Measurements from ENCODE around the gene GRIA1.
"Not testable (repeated sequence)": the region's sequence is repeated elsewhere in the genome, so short reads cannot be mapped to it uniquely, and the experiment has no call there.

Gene GRIA1

DNA sequence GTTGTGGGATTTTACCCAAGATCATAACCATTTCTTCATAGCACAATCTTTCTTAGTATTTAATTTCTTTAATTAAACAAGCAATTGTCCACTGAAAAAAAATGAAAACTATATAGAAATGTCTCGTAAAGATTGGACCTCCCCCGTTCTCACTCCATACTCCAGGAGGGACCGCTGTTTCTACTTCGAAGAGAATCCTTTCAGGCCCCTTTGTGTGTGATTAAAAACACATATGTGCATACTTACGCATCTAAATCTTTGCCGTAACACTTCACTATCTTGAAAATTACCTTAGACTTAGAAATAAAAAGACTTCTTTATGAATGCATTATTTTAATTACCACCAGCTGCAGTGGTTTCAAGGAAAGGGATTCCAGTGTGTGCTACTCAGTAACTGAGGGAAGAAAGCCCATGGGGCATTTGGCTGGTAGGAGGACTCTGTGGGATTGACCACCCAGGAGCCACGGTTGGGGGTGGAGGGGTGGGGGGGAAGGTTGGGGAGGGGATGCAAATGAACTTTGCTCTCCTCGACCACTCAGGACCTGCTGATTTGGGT, 339.1 kb downstream of the GRIA1 start:
- TF ChIP-seq, protein P1, sequence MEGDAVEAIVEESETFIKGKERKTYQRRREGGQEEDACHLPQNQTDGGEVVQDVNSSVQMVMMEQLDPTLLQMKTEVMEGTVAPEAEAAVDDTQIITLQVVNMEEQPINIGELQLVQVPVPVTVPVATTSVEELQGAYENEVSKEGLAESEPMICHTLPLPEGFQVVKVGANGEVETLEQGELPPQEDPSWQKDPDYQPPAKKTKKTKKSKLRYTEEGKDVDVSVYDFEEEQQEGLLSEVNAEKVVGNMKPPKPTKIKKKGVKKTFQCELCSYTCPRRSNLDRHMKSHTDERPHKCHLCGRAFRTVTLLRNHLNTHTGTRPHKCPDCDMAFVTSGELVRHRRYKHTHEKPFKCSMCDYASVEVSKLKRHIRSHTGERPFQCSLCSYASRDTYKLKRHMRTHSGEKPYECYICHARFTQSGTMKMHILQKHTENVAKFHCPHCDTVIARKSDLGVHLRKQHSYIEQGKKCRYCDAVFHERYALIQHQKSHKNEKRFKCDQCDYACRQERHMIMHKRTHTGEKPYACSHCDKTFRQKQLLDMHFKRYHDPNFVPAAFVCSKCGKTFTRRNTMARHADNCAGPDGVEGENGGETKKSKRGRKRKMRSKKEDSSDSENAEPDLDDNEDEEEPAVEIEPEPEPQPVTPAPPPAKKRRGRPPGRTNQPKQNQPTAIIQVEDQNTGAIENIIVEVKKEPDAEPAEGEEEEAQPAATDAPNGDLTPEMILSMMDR (IDR thresholded peaks at IDR 0.05; ENCODE audit: extremely low read depth, missing control alignments) = no peak
- DNase-seq (ENCODE audit: low spot score) = no peak

DNA sequence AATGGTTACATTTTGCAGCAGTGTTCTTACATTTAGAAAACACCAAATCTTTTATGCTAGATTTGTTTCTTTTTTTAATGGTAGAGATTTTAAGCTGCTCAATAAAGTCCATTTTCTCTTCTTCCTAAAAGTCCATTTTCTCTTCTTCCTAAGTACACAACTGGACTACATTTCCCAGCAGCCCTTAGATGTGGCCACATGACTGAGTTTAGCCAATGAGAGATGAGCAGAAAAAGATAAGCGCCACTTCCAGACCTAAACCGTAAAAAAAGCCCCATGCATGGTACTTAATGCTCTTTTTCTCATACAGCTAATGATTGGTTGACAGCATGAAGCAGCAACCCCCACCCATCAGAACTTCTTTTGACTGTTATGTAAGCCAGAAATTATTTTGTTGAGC, 341.5 kb downstream of the GRIA1 start:
- TF ChIP-seq, protein P1 (IDR thresholded peaks at IDR 0.05; ENCODE audit: extremely low read depth, missing control alignments) = no peak
- peak; percentile 14 for DNase-seq (ENCODE audit: low spot score)

DNA sequence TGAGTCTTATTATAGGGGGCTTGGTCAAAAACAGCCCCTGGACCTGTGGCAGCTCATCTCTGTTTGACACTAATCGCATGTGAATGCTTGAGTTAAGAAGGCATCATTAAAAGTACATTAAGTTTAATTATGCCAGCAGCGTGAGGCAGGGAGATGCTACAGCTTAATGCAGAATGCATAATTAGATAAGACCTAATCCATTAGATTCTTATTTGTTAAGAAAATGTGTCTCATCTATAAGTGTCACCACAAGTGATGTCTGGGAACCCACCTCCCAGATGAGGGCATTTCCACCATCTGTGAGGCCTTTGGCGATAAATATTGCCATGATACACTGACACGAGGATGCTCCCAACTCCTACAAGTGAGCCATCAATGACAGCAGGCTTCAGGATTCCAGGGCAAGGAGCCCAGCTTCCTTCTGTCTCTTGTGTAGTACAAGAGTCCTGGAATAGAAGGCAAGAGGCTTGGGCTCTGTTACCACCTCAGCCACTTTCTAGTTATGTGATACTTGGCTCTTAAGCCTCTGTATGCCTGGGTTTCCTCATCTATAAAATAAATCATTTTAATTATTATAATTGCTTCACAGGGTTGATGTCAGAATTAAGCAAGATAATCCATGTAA, 345.5 kb downstream of the GRIA1 start:
- DNase-seq (ENCODE audit: low spot score) = no peak
- TF ChIP-seq, protein P1 (IDR thresholded peaks at IDR 0.05; ENCODE audit: extremely low read depth, missing control alignments) = no peak

DNA sequence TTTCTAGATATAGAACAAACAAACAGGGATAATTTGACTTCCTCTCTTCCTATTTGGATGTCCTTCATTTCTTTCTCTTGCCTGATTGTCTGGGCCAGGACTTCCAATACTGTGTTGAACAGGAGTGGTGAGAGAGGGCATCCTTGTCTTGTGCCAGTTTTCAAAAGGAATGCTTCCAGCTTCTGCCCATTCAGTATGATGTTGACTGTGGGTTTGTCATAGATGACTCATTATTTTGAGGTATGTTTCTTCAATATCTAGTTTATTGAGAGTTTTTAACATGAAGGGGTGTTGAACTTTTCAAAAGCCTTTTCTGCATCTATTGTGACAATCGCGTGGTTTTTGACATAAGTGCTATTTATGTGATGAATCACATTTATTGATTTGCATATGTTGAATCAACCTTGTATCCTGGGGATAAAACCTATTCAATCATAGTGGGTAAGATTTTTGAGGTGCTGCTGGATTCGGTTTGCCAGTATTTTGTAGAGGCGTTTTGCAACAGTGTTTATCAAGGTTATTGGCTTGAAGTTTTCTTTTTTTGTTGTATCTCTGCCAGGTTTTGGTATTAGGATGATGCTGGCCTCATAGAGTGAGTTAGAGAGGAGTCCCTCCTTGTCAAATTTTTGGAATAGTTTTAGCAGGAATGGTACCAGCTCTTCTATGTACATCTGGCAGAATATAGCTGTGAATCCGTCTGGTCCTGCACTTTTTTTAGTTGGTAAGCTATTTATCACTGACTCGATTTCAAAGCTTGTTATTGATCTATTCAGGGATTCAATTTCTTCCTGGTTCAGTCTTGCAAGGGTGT, 359.0 kb downstream of the GRIA1 start:
- DNase-seq (ENCODE audit: low spot score) = not testable (repeated sequence)

DNA sequence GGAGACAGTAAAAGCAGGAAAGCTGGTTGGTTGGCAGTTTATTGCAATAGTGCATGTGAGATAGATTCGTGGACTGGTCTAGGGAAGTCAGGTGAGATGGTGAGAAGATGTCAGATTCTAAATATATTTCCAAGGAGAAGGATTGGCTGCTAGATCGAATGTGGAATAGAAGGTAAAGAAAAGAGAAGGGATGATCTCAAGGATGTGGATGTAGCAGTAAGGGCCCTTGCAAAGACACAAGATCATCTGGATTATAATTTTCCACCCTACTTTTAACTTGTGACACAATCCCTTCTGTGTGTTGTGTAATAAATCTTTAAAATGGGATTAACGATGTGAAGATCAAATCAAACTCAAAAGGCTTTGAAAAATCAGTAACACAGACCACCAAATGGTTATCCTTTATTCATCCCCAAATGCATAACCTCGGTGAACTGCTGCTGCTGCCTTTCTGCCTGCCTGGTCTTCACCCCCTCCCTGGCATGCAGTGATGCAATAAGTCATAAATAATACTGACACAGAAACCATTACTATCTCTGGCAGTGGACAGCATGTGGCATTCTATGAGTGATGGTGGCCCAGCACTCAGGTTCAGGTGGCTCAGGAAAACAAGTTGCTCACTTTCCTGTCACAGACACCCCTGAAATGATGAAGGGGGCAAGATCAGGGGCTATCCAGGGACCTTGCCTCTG, 369.9 kb downstream of the GRIA1 start:
- no peak for DNase-seq (ENCODE audit: low spot score)
- TF ChIP-seq, protein P1 (IDR thresholded peaks at IDR 0.05; ENCODE audit: extremely low read depth, missing control alignments) = no peak

DNA sequence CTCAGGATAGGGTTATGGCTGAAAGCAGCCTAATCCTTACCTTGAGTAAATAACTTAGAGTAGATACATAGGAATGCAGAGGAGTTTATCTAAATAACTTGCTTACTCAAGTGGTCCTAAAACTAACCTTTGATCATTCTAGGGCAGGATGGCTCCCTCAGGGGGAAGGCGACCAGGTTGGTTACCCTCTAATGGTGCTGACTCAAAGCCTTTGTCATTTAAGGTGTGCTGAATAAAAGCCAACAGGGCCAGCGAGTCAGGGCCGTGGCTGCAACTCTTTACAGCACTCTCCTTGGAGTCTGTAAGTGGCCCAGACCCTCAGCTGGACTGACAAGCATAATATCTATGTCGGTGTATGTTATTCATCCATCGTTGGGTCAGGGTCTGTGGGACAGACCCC, 372.4 kb downstream of the GRIA1 start:
- DNase-seq (ENCODE audit: low spot score) = not testable (repeated sequence)
